Mesenchymal stem cell (in vitro differentiated cells and primary cell): Measurements from ENCODE around the gene ATF7IP.

Experiments
- DNase-seq: peaks from one replicate; pipeline ENCODE4 v3.0.0-alpha.2; 2013
- H2AFZ ChIP-seq: one replicate; pipeline ENCODE4 v1.6.1; 2013; ENCODE audit warnings: low read depth, mild to moderate bottlenecking, control low read depth, inconsistent platforms, low read length, moderate library complexity
- H2AK5ac ChIP-seq: 2 replicates; pipeline ENCODE4 v1.6.1; 2013; ENCODE audit warnings: low read length, moderate library complexity, mild to moderate bottlenecking, inconsistent platforms; ENCODE audit not compliant: severe bottlenecking
- H2BK120ac ChIP-seq: one replicate; pipeline ENCODE4 v1.6.1; 2013; ENCODE audit warnings: low read depth, mild to moderate bottlenecking, inconsistent platforms, low read length, moderate library complexity
- H2BK12ac ChIP-seq, 2 experiments: one replicate each; pipeline ENCODE4 v1.6.1; 2013; ENCODE audit warnings: inconsistent platforms in 2 of 2, low read length in 2 of 2, mild to moderate bottlenecking in 2 of 2, moderate library complexity in 2 of 2, control low read depth in 1 of 2
- H2BK15ac ChIP-seq: one replicate; pipeline ENCODE4 v1.6.1; 2013; ENCODE audit warnings: mild to moderate bottlenecking, low read depth, inconsistent platforms; ENCODE audit not compliant: poor library complexity, severe bottlenecking
- H2BK5ac ChIP-seq: 2 replicates; pipeline ENCODE4 v1.6.1; 2013; ENCODE audit warnings: low read depth, mild to moderate bottlenecking, low read length, control low read depth, inconsistent platforms; ENCODE audit not compliant: poor library complexity, severe bottlenecking
- H3K14ac ChIP-seq, 2 experiments: one replicate each; pipeline ENCODE4 v1.6.1; 2013; ENCODE audit warnings: inconsistent platforms in 2 of 2, low read length in 2 of 2, control low read depth in 1 of 2, mild to moderate bottlenecking in 1 of 2, moderate library complexity in 1 of 2
- H3K18ac ChIP-seq, 2 experiments: one replicate each; pipeline ENCODE4 v1.6.1; 2013; ENCODE audit warnings: inconsistent platforms in 2 of 2, low read length in 2 of 2, control low read depth in 1 of 2, low read depth in 1 of 2, mild to moderate bottlenecking in 1 of 2
- H3K23ac ChIP-seq, 2 experiments: one replicate each; pipeline ENCODE4 v1.6.1; 2013; ENCODE audit warnings: inconsistent platforms in 2 of 2, low read length in 2 of 2, mild to moderate bottlenecking in 2 of 2, moderate library complexity in 2 of 2, control low read depth in 1 of 2
- H3K27ac ChIP-seq: 2 replicates; pipeline ENCODE4 v1.5.1; 2013; ENCODE audit warnings: mild to moderate bottlenecking, moderate library complexity, low read length, control low read depth, inconsistent platforms; ENCODE audit not compliant: poor library complexity, severe bottlenecking
- H3K27me3 ChIP-seq, 2 experiments: 2 replicates each; pipeline versions ENCODE4 v1.6.1 to v1.7.0; 2013; ENCODE audit warnings: low read length in 2 of 2, mild to moderate bottlenecking in 2 of 2, moderate library complexity in 2 of 2, control low read depth in 1 of 2, inconsistent platforms in 1 of 2; ENCODE audit not compliant: control insufficient read depth in 1 of 2, insufficient read depth in 1 of 2
- H3K36me3 ChIP-seq, 2 experiments: 2 replicates each; pipeline versions ENCODE4 v1.6.1 to v1.7.0; 2013; ENCODE audit warnings: low read length in 2 of 2, control low read depth in 1 of 2, inconsistent platforms in 1 of 2, low read depth in 1 of 2, mild to moderate bottlenecking in 1 of 2; ENCODE audit not compliant: insufficient read depth in 2 of 2, control insufficient read depth in 1 of 2
- H3K4ac ChIP-seq, 2 experiments: one replicate each; pipeline ENCODE4 v1.6.1; 2013; ENCODE audit warnings: inconsistent platforms in 2 of 2, low read length in 2 of 2, mild to moderate bottlenecking in 2 of 2, moderate library complexity in 2 of 2, control low read depth in 1 of 2, low read depth in 1 of 2
- H3K4me1 ChIP-seq: 2 replicates; pipeline ENCODE4 v1.6.1; 2013; ENCODE audit warnings: low read depth, low read length, control low read depth; ENCODE audit not compliant: control insufficient read depth, insufficient read depth
- H3K4me2 ChIP-seq: 2 replicates; pipeline ENCODE4 v1.6.1; 2013; ENCODE audit warnings: low read length, mild to moderate bottlenecking, inconsistent platforms; ENCODE audit not compliant: poor library complexity, severe bottlenecking
- H3K4me3 ChIP-seq, 2 experiments: 2 replicates each; pipeline versions ENCODE4 v1.5.1 to v1.7.0; 2013; ENCODE audit warnings: low read length in 2 of 2, mild to moderate bottlenecking in 2 of 2, control low read depth in 1 of 2, low read depth in 1 of 2; ENCODE audit not compliant: insufficient read depth in 1 of 2
- H3K79me1 ChIP-seq: replicated peaks from 2 replicates; pipeline ENCODE4 v1.6.1; 2013; ENCODE audit warnings: mild to moderate bottlenecking, control low read depth, low read length, inconsistent platforms; ENCODE audit not compliant: poor library complexity, severe bottlenecking
- H3K9ac ChIP-seq: 2 replicates; pipeline ENCODE4 v1.7.0; 2013; ENCODE audit warnings: mild to moderate bottlenecking, low read length, moderate library complexity
- H3K9me3 ChIP-seq: 2 replicates; pipeline ENCODE4 v1.7.0; 2013; ENCODE audit warnings: mild to moderate bottlenecking, low read length; ENCODE audit not compliant: control insufficient read depth
- H4K8ac ChIP-seq: one replicate; pipeline ENCODE4 v1.6.1; 2013; ENCODE audit warnings: inconsistent platforms, mild to moderate bottlenecking, low read length, moderate library complexity
- H4K91ac ChIP-seq: one replicate; pipeline ENCODE4 v1.6.1; 2013; ENCODE audit warnings: mild to moderate bottlenecking, low read length, inconsistent platforms
- WGBS: methylation state at CpG from one replicate; pipeline ENCODE4 v1.1.7; 2013; ENCODE audit warnings: mixed read lengths; 5-methylcytosine and 5-hydroxymethylcytosine counted together

Gene ATF7IP

DNA sequence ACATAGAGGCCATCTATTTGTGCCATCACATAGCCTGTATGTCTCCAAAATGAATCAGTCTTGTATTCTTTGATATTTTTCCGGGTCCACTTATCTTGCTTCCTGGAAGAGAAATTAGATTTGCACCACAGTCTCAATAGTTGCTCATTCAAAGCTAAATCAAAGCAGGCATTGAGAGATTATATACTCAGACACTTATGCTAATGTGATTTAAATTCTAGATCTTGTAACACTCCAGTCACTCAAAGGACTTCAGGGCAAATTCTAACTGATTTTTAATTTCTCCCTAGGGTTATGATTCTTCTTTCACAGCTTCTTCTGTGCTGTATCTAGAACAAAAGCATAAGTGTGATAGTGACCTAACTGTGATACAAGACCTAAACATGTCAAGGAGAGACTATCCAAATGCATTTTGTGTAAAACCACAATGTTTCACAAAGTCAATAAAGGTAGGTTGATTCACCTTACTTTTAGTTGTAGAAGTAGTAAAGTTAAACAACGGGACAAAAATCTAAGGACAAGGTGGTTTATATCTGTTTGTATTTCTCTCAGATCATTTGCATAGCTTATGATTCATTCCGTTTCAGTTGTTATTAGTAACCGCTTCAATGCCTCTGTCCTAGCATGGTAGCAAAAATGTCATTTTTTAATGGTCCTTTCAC is 175.4 kb downstream of the ATF7IP start:
- H2BK15ac ChIP-seq, result no peak overlapping the region
- no peak overlapping the region for H4K91ac ChIP-seq
- DNase-seq, result no peak
- H3K4ac ChIP-seq, result no peak overlapping the region
- H3K79me1 ChIP-seq, result no peaks in the 10 kb centered on the region
- no peak overlapping the region for H3K9ac ChIP-seq
- no peak overlapping the region for H3K14ac ChIP-seq
- H2BK120ac ChIP-seq, result no peak overlapping the region
- no peak overlapping the region for H2AK5ac ChIP-seq
- no peaks in the 10 kb centered on the region for H3K27me3 ChIP-seq
- no peak overlapping the region for H2AFZ ChIP-seq
- H2BK12ac ChIP-seq, result no peak overlapping the region
- H3K36me3 ChIP-seq, result no peaks in the 10 kb centered on the region
- 83% methylated on average over 4 of the region's 4 CpGs for WGBS
- no peaks in the 10 kb centered on the region for H3K9me3 ChIP-seq
- no peak overlapping the region for H3K18ac ChIP-seq
- H2BK5ac ChIP-seq, result no peak overlapping the region
- no peaks in the 10 kb centered on the region for H3K4me1 ChIP-seq
- no peak overlapping the region for H3K4me3 ChIP-seq
- H4K8ac ChIP-seq, result no peak overlapping the region
- H3K23ac ChIP-seq, result no peak overlapping the region
- no peak overlapping the region for H3K27ac ChIP-seq
- H3K4me2 ChIP-seq, result no peak overlapping the region

DNA sequence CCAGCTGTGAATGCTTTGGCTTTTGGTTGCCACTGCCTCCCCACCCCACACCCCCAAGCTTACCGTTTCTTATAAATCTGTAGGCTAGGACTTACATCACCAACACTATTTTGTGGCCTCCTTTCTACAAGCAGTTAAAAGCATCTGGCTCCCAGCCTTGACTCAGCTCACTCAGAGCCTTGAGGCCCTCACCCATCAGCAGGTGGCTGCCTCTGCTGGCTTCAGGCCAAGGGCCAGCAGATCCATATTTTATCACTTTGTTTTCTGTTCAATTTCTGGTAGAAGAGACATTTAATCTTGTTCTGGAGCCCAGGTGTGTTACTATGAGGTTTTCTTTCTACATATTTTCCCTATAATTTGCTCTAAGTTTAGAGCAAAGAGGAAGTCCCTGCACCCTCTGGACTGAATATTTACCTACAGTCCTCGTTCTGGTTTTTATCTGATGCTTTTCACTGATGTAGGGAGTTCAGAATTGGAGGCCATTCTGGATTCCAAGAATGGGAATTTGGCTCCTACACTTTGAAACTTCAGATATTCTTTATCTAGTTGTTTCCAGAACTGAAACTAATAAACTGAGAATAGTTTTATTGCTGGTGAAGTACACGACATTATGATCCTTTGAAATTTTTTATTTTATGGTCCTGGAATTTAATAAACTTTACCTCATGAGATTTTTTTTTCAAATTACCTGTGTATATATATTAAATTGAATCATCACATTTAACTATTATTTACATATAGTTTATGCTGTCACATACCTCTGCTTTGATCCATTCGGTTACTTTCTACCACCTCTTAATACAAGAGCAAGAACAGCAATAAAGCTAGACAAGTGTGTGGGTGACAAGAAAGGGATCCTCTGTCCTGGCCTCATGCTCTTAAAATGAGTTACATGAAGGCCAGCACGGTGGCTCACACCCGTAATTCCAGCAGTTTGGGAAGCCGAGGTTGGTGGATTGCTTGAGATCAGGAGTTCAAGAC is 180.0 kb downstream of the ATF7IP start:
- H2BK12ac ChIP-seq, result no peak overlapping the region
- H3K9ac ChIP-seq, result no peak overlapping the region
- H2BK15ac ChIP-seq, result no peak overlapping the region
- no peak overlapping the region for H3K27ac ChIP-seq
- no peaks in the 10 kb centered on the region for H3K79me1 ChIP-seq
- no peak overlapping the region for H3K4me3 ChIP-seq
- no peak overlapping the region for H2BK120ac ChIP-seq
- H3K23ac ChIP-seq, result no peak overlapping the region
- H3K36me3 ChIP-seq, result no peaks in the 10 kb centered on the region
- H2BK5ac ChIP-seq, result no peak overlapping the region
- no peaks in the 10 kb centered on the region for H3K4me1 ChIP-seq
- no peak overlapping the region for H2AK5ac ChIP-seq
- no peak overlapping the region for H3K14ac ChIP-seq
- H3K4me2 ChIP-seq, result no peak overlapping the region
- no peak overlapping the region for H4K8ac ChIP-seq
- no peak overlapping the region for H3K18ac ChIP-seq
- no peak overlapping the region for H3K4ac ChIP-seq
- WGBS, result 95% methylated on average over 5 of the region's 7 CpGs
- DNase-seq, result no peak
- peaks cover 3% of the 10 kb centered on the region for H3K9me3 ChIP-seq
- H4K91ac ChIP-seq, result no peak overlapping the region
- no peaks in the 10 kb centered on the region for H3K27me3 ChIP-seq
- H2AFZ ChIP-seq, result no peak overlapping the region

DNA sequence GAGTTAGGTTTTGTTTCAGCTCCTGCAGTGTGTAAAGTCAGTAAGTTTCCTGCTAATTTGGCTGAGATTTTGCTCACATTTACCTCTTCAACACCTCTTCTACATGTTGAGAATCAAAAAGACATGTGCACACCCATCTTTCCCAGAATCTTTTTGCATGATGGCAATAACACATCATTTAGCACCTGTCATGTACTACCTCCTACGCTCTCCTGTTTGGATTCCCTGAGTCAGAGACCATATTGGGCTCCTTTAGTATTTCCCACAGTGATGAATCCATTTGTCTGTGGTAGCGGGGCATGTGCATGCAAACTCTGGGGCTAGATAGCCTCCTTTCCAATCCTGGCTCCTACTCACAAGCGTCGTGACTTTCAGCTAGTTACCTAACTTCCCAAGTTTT is 182.1 kb downstream of the ATF7IP start:
- no peak overlapping the region for H3K18ac ChIP-seq
- H3K4me2 ChIP-seq, result no peak overlapping the region
- DNase-seq, result no peak
- H2AK5ac ChIP-seq, result no peak overlapping the region
- H3K4me1 ChIP-seq, result no peaks in the 10 kb centered on the region
- H3K36me3 ChIP-seq, result no peaks in the 10 kb centered on the region
- no peak overlapping the region for H4K8ac ChIP-seq
- no peak overlapping the region for H3K4me3 ChIP-seq
- no peak overlapping the region for H2AFZ ChIP-seq
- no peak overlapping the region for H2BK5ac ChIP-seq
- WGBS, result 96% methylated on average over 2 of the region's 4 CpGs
- H2BK120ac ChIP-seq, result no peak overlapping the region
- no peak overlapping the region for H3K9ac ChIP-seq
- no peak overlapping the region for H3K4ac ChIP-seq
- H3K14ac ChIP-seq, result no peak overlapping the region
- H3K27ac ChIP-seq, result no peak overlapping the region
- H3K9me3 ChIP-seq, result peaks cover 3% of the 10 kb centered on the region
- no peak overlapping the region for H2BK15ac ChIP-seq
- H3K79me1 ChIP-seq, result no peaks in the 10 kb centered on the region
- H4K91ac ChIP-seq, result no peak overlapping the region
- no peak overlapping the region for H3K23ac ChIP-seq
- no peaks in the 10 kb centered on the region for H3K27me3 ChIP-seq
- H2BK12ac ChIP-seq, result no peak overlapping the region

DNA sequence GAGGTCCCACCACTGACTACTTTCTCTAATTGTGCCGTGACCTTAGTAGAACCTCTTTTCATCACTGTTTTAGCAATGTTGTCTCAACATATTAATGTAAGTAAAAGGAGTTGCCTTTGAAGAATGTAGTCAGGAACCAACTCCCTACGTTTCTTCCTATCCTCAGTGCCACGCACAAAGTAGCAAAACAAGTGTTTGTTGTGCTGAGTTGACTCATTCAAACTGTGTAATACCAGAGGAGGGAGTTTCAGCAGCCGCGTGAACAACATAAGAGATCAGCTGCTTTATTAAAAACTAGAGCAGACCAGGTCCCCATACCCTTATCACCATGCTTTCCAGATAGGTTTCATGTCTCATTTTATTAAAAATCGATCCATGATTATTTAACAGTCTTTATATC is 183.1 kb downstream of the ATF7IP start:
- no peak overlapping the region for H2BK12ac ChIP-seq
- H2BK120ac ChIP-seq, result no peak overlapping the region
- no peak overlapping the region for H2AFZ ChIP-seq
- no peak overlapping the region for H4K8ac ChIP-seq
- H2AK5ac ChIP-seq, result no peak overlapping the region
- no peak overlapping the region for H3K18ac ChIP-seq
- H4K91ac ChIP-seq, result no peak overlapping the region
- no peaks in the 10 kb centered on the region for H3K27me3 ChIP-seq
- no peak overlapping the region for H3K4me3 ChIP-seq
- H3K4ac ChIP-seq, result no peak overlapping the region
- no peak for DNase-seq
- H3K4me2 ChIP-seq, result no peak overlapping the region
- H3K23ac ChIP-seq, result no peak overlapping the region
- no peak overlapping the region for H3K14ac ChIP-seq
- 86% methylated on average over 4 of the region's 6 CpGs for WGBS
- no peak overlapping the region for H3K27ac ChIP-seq
- no peak overlapping the region for H3K9ac ChIP-seq
- H3K36me3 ChIP-seq, result no peaks in the 10 kb centered on the region
- no peaks in the 10 kb centered on the region for H3K4me1 ChIP-seq
- no peak overlapping the region for H2BK15ac ChIP-seq
- H3K79me1 ChIP-seq, result no peaks in the 10 kb centered on the region
- H3K9me3 ChIP-seq, result peaks cover 3% of the 10 kb centered on the region
- no peak overlapping the region for H2BK5ac ChIP-seq
